HG03442 (cell line): ENCODE results near the gene CDK1.
"Not testable (repeated sequence)": the region's sequence is repeated elsewhere in the genome, so short reads cannot be mapped to it uniquely, and the experiment has no call there.

Experiments
- ATAC-seq: cut with Tn5 transposase; IDR thresholded peaks from one replicate; pipeline ENCODE4 v1.9.1; 2021; ENCODE audit warnings: mild to moderate bottlenecking, moderate library complexity; ENCODE audit not compliant: unreplicated experiment

The CDK1 gene

GRCh38 chr10:60810437-60811182 is 32.3 kb downstream of the CDK1 start:
- no peak for ATAC-seq

GRCh38 chr10:60816628-60817397 is 38.5 kb downstream of the CDK1 start:
- peak; percentile 77 for ATAC-seq

- no peak for ATAC-seq
Measured at GRCh38 chr10:60817398-60817805, 39.1 kb downstream of the CDK1 start.

GRCh38 chr10:60818134-60818770 is 40.0 kb downstream of the CDK1 start:
- ATAC-seq = no peak

GRCh38 chr10:60819271-60819670 is 41.0 kb downstream of the CDK1 start:
- no peak for ATAC-seq

GRCh38 chr10:60820093-60820754 is 41.9 kb downstream of the CDK1 start:
- peak; percentile 75 for ATAC-seq

- ATAC-seq = no peak
Measured at GRCh38 chr10:60821656-60822055, 43.4 kb downstream of the CDK1 start.

GRCh38 chr10:60822809-60823208 is 44.5 kb downstream of the CDK1 start:
- ATAC-seq = no peak

- ATAC-seq = no peak
Measured at GRCh38 chr10:60823324-60823723, 45.0 kb downstream of the CDK1 start.

GRCh38 chr10:60825520-60825919 is 47.2 kb downstream of the CDK1 start:
- no peak for ATAC-seq

GRCh38 chr10:60827791-60828488 is 49.7 kb downstream of the CDK1 start:
- ATAC-seq = no peak

- ATAC-seq = no peak
Measured at GRCh38 chr10:60828489-60828852, 50.2 kb downstream of the CDK1 start.

GRCh38 chr10:60832136-60832535 is 53.9 kb downstream of the CDK1 start:
- not testable (repeated sequence) for ATAC-seq

- no peak for ATAC-seq
Measured at GRCh38 chr10:60834401-60834800, 56.1 kb downstream of the CDK1 start.

GRCh38 chr10:60835049-60835448 is 56.8 kb downstream of the CDK1 start:
- ATAC-seq = no peak

- ATAC-seq = not testable (repeated sequence)
Measured at GRCh38 chr10:60841227-60841626, 62.9 kb downstream of the CDK1 start.

GRCh38 chr10:60842694-60843093 is 64.4 kb downstream of the CDK1 start:
- ATAC-seq = no peak
